HG02840 (cell line): ENCODE data around the gene NPR2.

ENCODE experiments used
- ATAC-seq: cut with Tn5 transposase; IDR thresholded peaks from one replicate; pipeline ENCODE4 v1.9.1; 2021; ENCODE audit warnings: mild to moderate bottlenecking, moderate library complexity, moderate number of reproducible peaks; ENCODE audit not compliant: unreplicated experiment, low FRiP score

Gene NPR2

GRCh38 chr9:35797311-35798109 lies 6.1 kb downstream of the NPR2 start:
- no peak for ATAC-seq

- ATAC-seq: no peak
Measured at GRCh38 chr9:35798658-35799374, 7.4 kb downstream of the NPR2 start.

- ATAC-seq: no peak
Measured at GRCh38 chr9:35800530-35800929, 9.1 kb downstream of the NPR2 start.

- no peak for ATAC-seq
Measured at GRCh38 chr9:35801328-35802128, 10.1 kb downstream of the NPR2 start.

GRCh38 chr9:35806101-35806500 lies 14.7 kb downstream of the NPR2 start:
- no peak for ATAC-seq

GRCh38 chr9:35808433-35808832 lies 17.0 kb downstream of the NPR2 start:
- no peak for ATAC-seq

- ATAC-seq: no peak
Measured at GRCh38 chr9:35810122-35810521, 18.7 kb downstream of the NPR2 start.

- no peak for ATAC-seq
Measured at GRCh38 chr9:35811381-35812024, 20.1 kb downstream of the NPR2 start.

GRCh38 chr9:35812025-35812602 lies 20.7 kb downstream of the NPR2 start, which contains the start of gene SPAG8:
Gene SPAG8 (minus strand): TSS chr9:35812262. CDS start chr9:35812147, 115 bp downstream.
- ATAC-seq: peak; percentile 57

GRCh38 chr9:35813434-35814105 lies 22.2 kb downstream of the NPR2 start:
- ATAC-seq: no peak

GRCh38 chr9:35814106-35814840 lies 22.9 kb downstream of the NPR2 start:
- peak; percentile 17 for ATAC-seq

- ATAC-seq: peak; percentile 74
Measured at GRCh38 chr9:35814841-35815543, 23.6 kb downstream of the NPR2 start, which contains the start of gene HINT2. Gene HINT2 (minus strand): TSS chr9:35815042. CDS start chr9:35814979, 63 bp downstream.

GRCh38 chr9:35816708-35817107 lies 25.3 kb downstream of the NPR2 start:
- no peak for ATAC-seq

- no peak for ATAC-seq
Measured at GRCh38 chr9:35818341-35818740, 26.9 kb downstream of the NPR2 start.

GRCh38 chr9:35820076-35820475 lies 28.7 kb downstream of the NPR2 start:
- ATAC-seq: no peak

- no peak for ATAC-seq
Measured at GRCh38 chr9:35822926-35823325, 31.5 kb downstream of the NPR2 start.

- ATAC-seq: peak; percentile 49
Measured at GRCh38 chr9:35826071-35826701, 34.8 kb downstream of the NPR2 start.

- no peak for ATAC-seq
Measured at GRCh38 chr9:35827486-35827885, 36.1 kb downstream of the NPR2 start.
